HL-60 (cell line): ENCODE results near the gene KCMF1.
A peak's percentile ranks its signal among the peaks of the same experiment; 100 is the strongest.

Experiments
- DNase-seq, 2 experiments: peaks; one replicate each; pipeline ENCODE4 v3.0.0-alpha.2; 2010 to 2020; ENCODE audit warnings: low read depth in 1 of 2, low spot score in 1 of 2
- H3K27ac ChIP-seq: fragments of 250-450 bp; sonication (Bioruptor Pico); replicated peaks from 2 replicates; pipeline ENCODE4 v1.5.1; 2020; ENCODE audit warnings: mild to moderate bottlenecking, moderate library complexity
- H3K27me3 ChIP-seq: fragments of 250-450 bp; sonication (Bioruptor Pico); 2 replicates; pipeline ENCODE4 v1.5.1; 2021; ENCODE audit warnings: mild to moderate bottlenecking, moderate library complexity; ENCODE audit not compliant: insufficient read depth, poor library complexity, severe bottlenecking
- H3K4me3 ChIP-seq: replicated peaks from 2 replicates; pipeline ENCODE4 v1.5.1; 2011; ENCODE audit warnings: mild to moderate bottlenecking, control low read depth, low read length; ENCODE audit not compliant: insufficient read depth
- CTCF ChIP-seq: IDR thresholded peaks from one replicate; pipeline ENCODE4 v1.5.1; 2011; ENCODE audit warnings: low read length, control low read depth, inconsistent platforms; ENCODE audit not compliant: insufficient read depth
- GABPA ChIP-seq: IDR thresholded peaks from 2 replicates; pipeline ENCODE4 v1.6.1; 2012; ENCODE audit warnings: low read depth
- POLR2AphosphoS5 ChIP-seq: IDR thresholded peaks from 2 replicates; pipeline ENCODE4 v1.6.1; 2012; ENCODE audit warnings: low read depth
- REST ChIP-seq: IDR thresholded peaks from 2 replicates; pipeline ENCODE4 v1.6.1; 2012; ENCODE audit warnings: low read depth; ENCODE audit not compliant: insufficient replicate concordance
- SPI1 ChIP-seq: IDR thresholded peaks from 2 replicates; pipeline ENCODE4 v1.6.1; 2012; ENCODE audit warnings: low read depth, mild to moderate bottlenecking, borderline replicate concordance

Gene KCMF1

GRCh38 chr2:84925336-84925723 is 45.6 kb upstream of the KCMF1 start:
- no peak overlapping the region for H3K27ac ChIP-seq
- DNase-seq = no peak
- TF ChIP-seq GABPA (no peak), REST (no peak), POLR2AphosphoS5 (no peak), SPI1 (no peak), CTCF (no peak)
- H3K27me3 ChIP-seq = no peaks in the 10 kb centered on the region
- H3K4me3 ChIP-seq = no peak overlapping the region

- no peak overlapping the region for H3K27ac ChIP-seq
These were observed 45.1 kb upstream of the KCMF1 start for GRCh38 chr2:84925724-84926376.

More at GRCh38 chr2:84925724-84926376, 45.1 kb upstream of the KCMF1 start:
- peak; percentile 97 to 98 for DNase-seq
- 0 out of 2 replicates have a peak, but pooled peaks have one; percentile 17 for TF ChIP-seq GABPA
- TF ChIP-seq SPI1 = no peak
- TF ChIP-seq REST = no peak
- peak; percentile 90 for TF ChIP-seq POLR2AphosphoS5
- peak; percentile 99 for TF ChIP-seq CTCF
- H3K27me3 ChIP-seq = no peaks in the 10 kb centered on the region
- H3K4me3 ChIP-seq = peak overlapping the region; percentile 8
